GM10266 (cell line): ENCODE data around the gene L3MBTL4.
"Not testable (repeated sequence)": the region's sequence is repeated elsewhere in the genome, so short reads cannot be mapped to it uniquely, and the experiment has no call there.

Source experiments
- DNase-seq: peaks from one replicate; pipeline ENCODE4 v3.0.0; 2012; ENCODE audit errors: extremely low spot score
- TF ChIP-seq, protein P1 (sequence below): IDR thresholded peaks from 2 replicates; pipeline ENCODE4 v1.5.1; 2012; ENCODE audit warnings: mild to moderate bottlenecking, low read depth; ENCODE audit not compliant: control insufficient read depth, insufficient read depth; ENCODE audit errors: missing control alignments

Gene L3MBTL4

DNA sequence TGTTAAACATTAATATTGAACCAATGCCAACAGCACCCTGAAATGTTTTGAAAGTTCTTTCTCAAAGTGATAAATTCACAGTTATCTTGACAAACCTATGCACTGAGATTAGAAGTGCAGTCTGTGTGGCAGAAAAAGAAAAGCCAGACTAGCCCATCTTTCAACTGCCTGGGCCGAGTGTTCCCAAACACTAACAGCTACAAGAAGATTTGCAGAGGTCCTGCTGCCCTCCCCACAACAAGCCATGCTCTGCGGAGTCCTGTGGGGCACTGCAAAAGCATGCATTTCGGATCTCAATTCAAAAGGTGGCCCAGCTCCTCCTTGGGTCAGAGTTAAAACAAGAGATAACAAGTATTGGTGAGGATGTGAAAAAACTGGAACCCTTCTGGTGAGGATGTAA, 311.0 kb downstream of the L3MBTL4 start:
- TF ChIP-seq, protein P1, sequence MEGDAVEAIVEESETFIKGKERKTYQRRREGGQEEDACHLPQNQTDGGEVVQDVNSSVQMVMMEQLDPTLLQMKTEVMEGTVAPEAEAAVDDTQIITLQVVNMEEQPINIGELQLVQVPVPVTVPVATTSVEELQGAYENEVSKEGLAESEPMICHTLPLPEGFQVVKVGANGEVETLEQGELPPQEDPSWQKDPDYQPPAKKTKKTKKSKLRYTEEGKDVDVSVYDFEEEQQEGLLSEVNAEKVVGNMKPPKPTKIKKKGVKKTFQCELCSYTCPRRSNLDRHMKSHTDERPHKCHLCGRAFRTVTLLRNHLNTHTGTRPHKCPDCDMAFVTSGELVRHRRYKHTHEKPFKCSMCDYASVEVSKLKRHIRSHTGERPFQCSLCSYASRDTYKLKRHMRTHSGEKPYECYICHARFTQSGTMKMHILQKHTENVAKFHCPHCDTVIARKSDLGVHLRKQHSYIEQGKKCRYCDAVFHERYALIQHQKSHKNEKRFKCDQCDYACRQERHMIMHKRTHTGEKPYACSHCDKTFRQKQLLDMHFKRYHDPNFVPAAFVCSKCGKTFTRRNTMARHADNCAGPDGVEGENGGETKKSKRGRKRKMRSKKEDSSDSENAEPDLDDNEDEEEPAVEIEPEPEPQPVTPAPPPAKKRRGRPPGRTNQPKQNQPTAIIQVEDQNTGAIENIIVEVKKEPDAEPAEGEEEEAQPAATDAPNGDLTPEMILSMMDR, result no peak

DNA sequence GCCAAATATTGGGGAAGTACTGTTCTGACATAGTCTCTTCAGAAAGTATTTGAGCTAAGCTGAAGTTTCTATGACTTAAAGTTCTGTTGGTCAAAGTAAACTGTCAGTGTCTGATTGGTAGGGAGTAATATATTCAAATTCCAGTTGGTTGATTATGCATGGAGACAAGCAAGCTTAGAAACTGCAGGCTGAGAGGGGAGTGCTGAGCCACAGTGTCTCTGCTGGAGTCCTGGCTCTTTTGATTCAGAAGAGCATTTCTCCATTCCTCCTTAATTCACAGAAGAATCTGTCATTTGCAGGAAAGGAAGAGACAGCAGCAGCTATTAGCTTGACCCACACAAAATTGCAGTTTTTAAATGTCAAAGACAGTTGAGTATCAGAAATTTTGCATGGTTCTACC, 318.0 kb downstream of the L3MBTL4 start:
- DNase-seq, result no peak
- TF ChIP-seq, protein P1, result no peak

More for the DNA sequence above, 311.0 kb downstream of the L3MBTL4 start:
- no peak for DNase-seq

DNA sequence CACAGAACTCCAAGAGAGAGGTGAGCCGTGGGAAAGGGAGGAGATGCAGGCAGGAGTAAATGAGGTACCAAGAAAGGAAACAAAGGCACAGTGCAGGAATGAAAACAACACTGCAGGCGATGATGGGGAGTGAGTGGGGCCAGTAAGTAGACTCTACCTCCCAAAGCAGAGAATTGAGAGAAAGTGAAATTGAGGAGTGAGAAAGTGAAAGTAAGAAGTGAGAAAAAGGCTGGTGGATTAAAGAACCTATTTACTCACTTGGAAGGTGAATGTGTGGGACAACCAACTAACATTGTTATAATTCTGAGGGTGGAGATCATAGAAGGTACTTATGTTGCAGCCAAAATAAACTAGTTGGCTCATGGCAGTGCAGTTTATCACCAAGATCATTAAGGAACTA, 326.3 kb downstream of the L3MBTL4 start:
- TF ChIP-seq, protein P1, result no peak
- DNase-seq, result peak; percentile 13

DNA sequence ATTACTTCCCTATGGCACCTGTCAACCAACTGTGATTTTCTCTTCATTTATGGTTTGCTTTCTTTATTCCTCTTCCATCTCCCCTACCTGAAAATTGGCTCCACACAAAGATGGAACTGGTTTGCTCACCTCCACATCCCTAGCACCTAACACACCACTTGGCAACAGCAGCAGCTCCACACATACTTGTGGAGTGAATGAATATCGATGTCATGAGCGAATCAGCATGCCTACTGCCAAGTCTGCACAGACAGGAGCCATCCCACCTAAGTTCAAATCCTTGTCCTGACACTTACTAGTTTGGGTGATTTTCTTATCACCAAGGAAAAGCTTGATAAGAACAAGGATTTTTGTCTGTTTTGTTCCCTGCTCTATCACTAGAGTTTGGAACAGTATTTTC, 328.0 kb downstream of the L3MBTL4 start:
- no peak for DNase-seq
- TF ChIP-seq, protein P1, result no peak

DNA sequence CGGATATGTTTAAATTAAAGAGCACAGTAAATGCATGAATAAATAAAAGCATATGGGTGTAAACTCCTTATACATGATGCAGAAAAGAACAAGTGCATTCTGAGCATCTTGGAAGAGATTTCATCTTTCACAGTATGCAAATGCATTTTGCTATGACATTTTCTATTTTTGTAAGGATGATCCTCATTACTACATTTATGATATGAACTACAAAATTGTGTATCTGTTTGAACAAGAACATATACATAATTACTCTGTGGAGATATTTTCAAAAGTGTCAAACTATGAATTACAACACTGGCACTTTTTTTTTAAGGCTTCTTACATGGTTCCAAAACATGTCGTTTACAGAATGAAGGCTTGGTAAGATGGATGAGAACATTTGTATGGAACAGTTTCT, 335.3 kb downstream of the L3MBTL4 start:
- TF ChIP-seq, protein P1, result no peak
- no peak for DNase-seq

DNA sequence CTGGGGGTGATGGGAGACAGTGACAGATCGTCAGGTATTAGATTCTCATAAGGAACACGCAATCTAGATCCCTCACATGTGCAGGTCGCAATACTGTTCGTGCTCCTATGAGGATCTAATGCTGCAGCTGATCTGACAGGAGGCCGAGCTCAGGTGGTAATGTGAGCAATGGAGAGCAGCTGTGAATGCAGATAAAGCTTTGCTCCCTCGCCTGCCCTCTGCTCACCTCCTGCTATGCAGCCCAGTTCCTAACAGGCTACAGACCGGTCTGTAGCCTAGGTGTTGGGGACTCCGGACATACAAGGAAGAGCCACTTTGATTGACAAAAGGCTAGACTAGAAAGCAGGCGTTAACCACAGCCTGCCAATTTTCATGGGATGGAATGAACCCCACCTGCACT, 335.8 kb downstream of the L3MBTL4 start:
- no peak for DNase-seq
- TF ChIP-seq, protein P1, result no peak

DNA sequence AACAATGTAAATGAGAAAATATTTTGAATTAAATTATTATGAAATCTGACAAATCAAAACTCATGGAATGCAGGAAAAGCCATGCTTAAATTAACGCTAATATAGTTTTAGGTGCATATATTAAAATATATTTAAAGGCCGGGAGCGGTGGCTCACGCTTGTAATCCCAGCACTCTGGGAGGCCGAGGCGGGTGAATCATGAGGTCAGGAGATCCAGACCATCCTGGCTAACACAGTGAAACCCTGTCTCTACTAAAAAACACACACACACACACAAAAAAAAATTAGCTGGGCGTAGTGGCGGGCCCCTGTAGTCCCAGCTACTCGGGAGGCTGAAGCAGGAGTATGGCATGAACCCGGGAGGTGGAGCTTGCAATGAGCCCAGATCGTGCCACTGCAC, 342.3 kb downstream of the L3MBTL4 start:
- not testable (repeated sequence) for DNase-seq

DNA sequence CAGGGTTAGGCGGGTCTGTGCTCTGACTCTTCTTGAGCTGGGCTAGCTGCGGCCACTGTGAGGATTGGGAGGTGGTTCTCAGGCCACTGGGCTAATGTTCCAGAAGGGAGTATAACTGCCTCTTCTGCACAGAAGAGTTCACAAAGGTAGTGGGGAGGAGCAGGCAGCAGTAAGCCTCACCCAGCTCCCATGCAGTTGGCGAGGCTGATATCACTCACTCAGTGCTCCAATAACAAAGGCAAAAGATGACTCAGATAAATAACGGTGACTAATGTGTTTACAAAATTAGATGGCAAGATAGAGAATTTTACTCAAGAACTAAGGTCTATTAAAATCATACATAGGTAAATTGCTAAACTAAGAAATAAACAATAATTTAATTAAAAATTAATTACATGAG, 345.2 kb downstream of the L3MBTL4 start:
- no peak for DNase-seq
- TF ChIP-seq, protein P1, result no peak
